OCI-LY7 (cell line): ENCODE data around the gene FBXO42. TPM values are rescaled to one million over a fixed set of nuclear protein-coding genes. Genes with fewer than 3 reads are reported as not detected.

ENCODE experiments used
- Bru-seq: library from RNA; stranded (reverse); fragments of 400-500 nt; gene quantifications from one replicate; lab custom pipeline; 2021; lab: Mats Ljungman, UMichigan
- BruChase-seq, 2 experiments: library from RNA; stranded (reverse); fragments of 400-500 nt; gene quantifications; one replicate each; lab custom pipeline; 2021; lab: Mats Ljungman, UMichigan
- BruUV-seq: library from RNA; stranded (reverse); fragments of 400-500 nt; replicated peaks from 2 replicates; lab custom pipeline; 2021; lab: Mats Ljungman, UMichigan
- CTCF ChIA-PET: fragments of 300-600 bp; sonication (Branson Sonifier 250); formaldehyde crosslinking; loops from one replicate; lab custom pipeline; 2022; ENCODE audit warnings: antibody characterized with exemption; ENCODE audit not compliant: unreplicated experiment; lab: Charles Lee
- POLR2A ChIA-PET: fragments of 300-600 bp; sonication (Branson Sonifier 250); formaldehyde crosslinking; loops from one replicate; lab custom pipeline; 2022; ENCODE audit warnings: antibody characterized with exemption; lab: Charles Lee
- DNase-seq: peaks from one replicate; pipeline ENCODE4 v3.0.0-alpha.2; 2015; ENCODE audit warnings: low spot score
- H2AFZ ChIP-seq: fragments of 200-600 bp; sonication (generic), shearing (Covaris generic); 2 replicates; pipeline ENCODE4 v1.6.1; 2014; ENCODE audit warnings: mild to moderate bottlenecking, antibody characterized with exemption, low read length, moderate library complexity
- H3K27ac ChIP-seq: fragments of 200-600 bp; sonication (generic); 2 replicates; pipeline ENCODE4 v1.5.1; 2014; ENCODE audit warnings: mixed run types, low read depth, mild to moderate bottlenecking, moderate library complexity, low read length, inconsistent platforms; ENCODE audit not compliant: poor library complexity, severe bottlenecking
- H3K36me3 ChIP-seq: fragments of 200-600 bp; sonication (generic); 2 replicates; pipeline ENCODE4 v1.6.1; 2014; ENCODE audit warnings: mild to moderate bottlenecking, antibody characterized with exemption, low read length, moderate library complexity, mixed read lengths; ENCODE audit not compliant: insufficient read depth
- H3K4me1 ChIP-seq: fragments of 200-600 bp; sonication (generic); 2 replicates; pipeline ENCODE4 v1.5.1; 2014; ENCODE audit warnings: mild to moderate bottlenecking, low read length; ENCODE audit not compliant: insufficient read depth, poor library complexity, severe bottlenecking
- H3K4me2 ChIP-seq: fragments of 200-600 bp; sonication (generic); 2 replicates; pipeline ENCODE4 v1.6.1; 2014; ENCODE audit warnings: mild to moderate bottlenecking, low read length
- H3K4me3 ChIP-seq: fragments of 200-600 bp; sonication (generic); 2 replicates; pipeline ENCODE4 v1.5.1; 2014; ENCODE audit warnings: mild to moderate bottlenecking, low read depth, low read length; ENCODE audit not compliant: poor library complexity, severe bottlenecking
- H3K79me2 ChIP-seq: fragments of 200-600 bp; sonication (generic); 2 replicates; pipeline ENCODE4 v1.6.1; 2016; ENCODE audit warnings: low read depth, mild to moderate bottlenecking, low read length, moderate library complexity, mixed read lengths; ENCODE audit not compliant: insufficient read depth
- H3K9me2 ChIP-seq: fragments of 200-600 bp; sonication (generic); 2 replicates; pipeline ENCODE4 v1.6.1; 2016; ENCODE audit warnings: mild to moderate bottlenecking, low read length, mixed read lengths; ENCODE audit not compliant: insufficient read depth
- H3K9me3 ChIP-seq: fragments of 200-600 bp; sonication (generic); 2 replicates; pipeline ENCODE4 v1.6.1; 2014; ENCODE audit warnings: mild to moderate bottlenecking, mixed run types, low read length, mixed read lengths
- H4K20me1 ChIP-seq: fragments of 200-600 bp; sonication (generic); 2 replicates; pipeline ENCODE4 v1.6.1; 2014; ENCODE audit warnings: mild to moderate bottlenecking, antibody characterized with exemption, low read length, moderate library complexity, mixed read lengths; ENCODE audit not compliant: insufficient read depth
- EZH2phosphoT487 ChIP-seq: fragments of 200-600 bp; sonication (generic); IDR thresholded peaks from 2 replicates; pipeline ENCODE4 v1.6.1; 2018; ENCODE audit warnings: low read depth, borderline replicate concordance, mild to moderate bottlenecking, mixed run types, antibody characterized with exemption, low read length, moderate library complexity, mixed read lengths
- intact Hi-C: fragments of 100-400 bp; cut with micrococcal nuclease; formaldehyde crosslinking; loops from one replicate; pipeline ENCODE4 v1.10.0; 2022; ENCODE audit not compliant: unreplicated experiment
- long read RNA-seq: library from polyadenylated mRNA; stranded (forward); transcript quantifications from one replicate; pipeline ENCODE4 v2.0.0, GENCODE V29; 2022
- total RNA-seq, 2 experiments: library from RNA; depleted of rRNA in 1 of 2; stranded (reverse); fragments of >200 nt in 1 of 2; shearing (Covaris generic) in 1 of 2; gene quantifications; 2 replicates each; pipeline ENCODE4 v1.2.3, GENCODE V29; 2014 to 2022
- TF ChIP-seq, protein P1 (sequence below): fragments of 200-600 bp; sonication (generic); conservative IDR thresholded peaks from 2 replicates; pipeline ENCODE4 v1.5.1; 2014; ENCODE audit warnings: mild to moderate bottlenecking, antibody characterized with exemption, low read length, moderate library complexity, mixed read lengths

Gene FBXO42
- total RNA-seq (2014; rRNA removed; shearing (Covaris generic)) (18.1 and 22.9 TPM in 2 replicates), total RNA-seq (2022) (18.4 and 20.0 TPM in 2 replicates), Bru-seq, nascent RNA (percentile 72 among the genes with signal in this experiment), BruChase-seq, experiment 1, labeled RNA remaining after a 6-hour chase (percentile 78 among the genes with signal in this experiment), BruChase-seq, experiment 2, labeled RNA remaining after a 2-hour chase (percentile 72 among the genes with signal in this experiment)
- long read RNA-seq, full-length matches to known transcripts: 45 of 91 reads
- long read RNA-seq, partial matches to known transcripts: 13 of 91 reads
- long read RNA-seq, other reads (novel, unspliced or antisense): 33 of 91 reads

DNA sequence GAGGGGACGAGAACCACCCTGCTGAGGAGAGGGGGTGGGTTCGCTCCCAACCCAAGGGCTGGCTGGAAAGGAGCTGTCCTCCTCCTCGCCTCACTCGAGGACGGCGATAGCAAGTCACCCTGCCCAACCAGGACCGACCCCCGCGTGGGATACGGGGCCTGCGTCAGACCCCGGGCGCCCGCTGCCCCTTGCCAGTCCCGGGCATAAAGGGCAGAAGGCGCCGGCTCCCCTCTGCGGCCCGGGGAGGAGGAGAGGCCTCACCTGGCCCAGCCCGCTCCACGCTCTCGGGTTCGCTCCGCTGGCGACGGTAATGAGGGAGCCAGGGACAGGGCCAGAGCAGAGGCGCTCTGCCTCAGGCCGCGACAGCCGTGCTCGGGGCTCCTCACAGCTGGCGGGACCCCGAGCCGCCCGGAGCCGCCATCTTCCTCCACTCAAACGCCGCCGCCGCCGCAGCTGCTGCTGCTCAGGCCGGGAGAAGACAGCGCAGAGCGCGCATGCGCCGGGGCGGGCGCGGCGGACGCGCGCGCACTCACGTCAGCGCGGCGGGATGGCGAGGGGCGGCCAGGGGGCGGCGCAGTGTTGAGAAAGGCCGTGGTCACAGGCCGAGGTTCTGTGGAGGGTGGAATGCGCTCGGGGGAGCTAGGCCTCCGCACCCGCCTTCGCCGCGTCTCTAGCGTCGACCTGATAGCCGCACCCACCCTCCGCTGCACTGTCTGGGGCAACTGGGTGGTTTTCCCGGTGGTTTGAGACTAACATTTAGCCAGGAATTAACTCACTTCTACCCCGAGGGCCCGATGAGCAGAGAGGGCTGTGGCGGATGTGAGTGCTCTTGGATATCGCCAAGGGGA lies at the start of gene FBXO42:
TSS of gene FBXO42 (minus strand) at position 487 of the 848 bp plus-strand sequence. CDS start 37,062 bp downstream, outside the sequence.
- no TSS peak for BruUV-seq
- CTCF ChIA-PET: no interaction called here
- H3K4me2 ChIP-seq: peak within 1 kb of the TSS; percentile 94
- no peaks in the 10 kb centered on the region for H3K9me2 ChIP-seq
- peaks cover 43% of the 10 kb centered on the region for H3K79me2 ChIP-seq
- peak within 1 kb of the TSS; percentile 89 for H3K4me3 ChIP-seq
- no peak for TF ChIP-seq EZH2phosphoT487
- TF ChIP-seq, protein P1, sequence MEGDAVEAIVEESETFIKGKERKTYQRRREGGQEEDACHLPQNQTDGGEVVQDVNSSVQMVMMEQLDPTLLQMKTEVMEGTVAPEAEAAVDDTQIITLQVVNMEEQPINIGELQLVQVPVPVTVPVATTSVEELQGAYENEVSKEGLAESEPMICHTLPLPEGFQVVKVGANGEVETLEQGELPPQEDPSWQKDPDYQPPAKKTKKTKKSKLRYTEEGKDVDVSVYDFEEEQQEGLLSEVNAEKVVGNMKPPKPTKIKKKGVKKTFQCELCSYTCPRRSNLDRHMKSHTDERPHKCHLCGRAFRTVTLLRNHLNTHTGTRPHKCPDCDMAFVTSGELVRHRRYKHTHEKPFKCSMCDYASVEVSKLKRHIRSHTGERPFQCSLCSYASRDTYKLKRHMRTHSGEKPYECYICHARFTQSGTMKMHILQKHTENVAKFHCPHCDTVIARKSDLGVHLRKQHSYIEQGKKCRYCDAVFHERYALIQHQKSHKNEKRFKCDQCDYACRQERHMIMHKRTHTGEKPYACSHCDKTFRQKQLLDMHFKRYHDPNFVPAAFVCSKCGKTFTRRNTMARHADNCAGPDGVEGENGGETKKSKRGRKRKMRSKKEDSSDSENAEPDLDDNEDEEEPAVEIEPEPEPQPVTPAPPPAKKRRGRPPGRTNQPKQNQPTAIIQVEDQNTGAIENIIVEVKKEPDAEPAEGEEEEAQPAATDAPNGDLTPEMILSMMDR: peak; percentile 70
- POLR2A ChIA-PET: interaction anchor here (0.7 to 1.4 kb wide), 5 partner anchors 11 to 226 kb away, joined by 3 to 9 read pairs (median 4); partner anchors contain the start of gene SZRD1
- intact Hi-C loops: loop anchor here (5.0 to 10.0 kb wide), 3 partner anchors 100 to 377 kb away; partner anchors contain the start of genes CPLANE2 and ZBTB17
- peak within 1 kb of the TSS; percentile 85 for H2AFZ ChIP-seq
- peaks cover 29% of the 10 kb centered on the region for H3K4me1 ChIP-seq
- peaks cover 7% of the 10 kb centered on the region; the same call in 1 of the 2 replicates for H3K36me3 ChIP-seq
- H3K27ac ChIP-seq: peak within 1 kb of the TSS; percentile 72
- peaks cover 12% of the 10 kb centered on the region; the same call in 1 of the 2 replicates for H4K20me1 ChIP-seq
- DNase-seq: peak; percentile 93
- H3K9me3 ChIP-seq: no peaks in the 10 kb centered on the region

DNA sequence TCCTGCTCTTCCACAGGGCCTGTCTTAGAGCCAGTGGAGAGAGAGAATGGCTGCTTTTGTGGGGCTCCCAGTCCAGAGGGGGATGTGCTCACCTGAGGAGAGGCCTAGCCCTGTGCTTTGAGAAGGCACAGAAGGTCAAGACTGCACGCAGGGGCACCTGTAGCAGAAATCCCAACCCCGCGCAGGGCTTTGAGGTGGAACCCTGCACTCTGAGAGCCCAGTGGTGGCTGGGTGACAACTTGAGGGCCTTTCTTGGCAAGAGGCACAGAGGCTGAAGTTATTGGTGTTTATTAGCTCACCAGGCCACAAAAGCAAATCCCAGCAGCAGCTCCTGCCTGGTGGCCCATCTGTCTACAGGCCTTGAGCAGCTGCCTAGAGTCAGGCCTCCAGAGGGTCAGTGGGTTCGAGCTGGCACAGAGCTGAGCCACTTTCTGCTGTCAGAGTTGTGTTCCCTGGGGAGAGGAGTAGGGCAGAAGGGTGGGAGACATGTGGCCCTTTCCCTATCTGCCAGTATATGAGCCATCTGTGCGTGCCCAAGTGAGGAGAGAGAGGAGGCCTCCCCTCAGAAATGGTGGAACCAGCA lies 46.2 kb upstream of the FBXO42 start:
- H3K79me2 ChIP-seq: no peaks in the 10 kb centered on the region; the same call in 1 of the 2 replicates
- intact Hi-C loops: no loop called here
- POLR2A ChIA-PET: no interaction called here
- peaks cover 41% of the 10 kb centered on the region for H3K36me3 ChIP-seq
- no TSS peak for BruUV-seq
- no peaks in the 10 kb centered on the region for H3K9me2 ChIP-seq
- no peak for DNase-seq
- H3K4me1 ChIP-seq: no peaks in the 10 kb centered on the region
- TF ChIP-seq, protein P1: no peak
- no peak for TF ChIP-seq EZH2phosphoT487
- H3K9me3 ChIP-seq: no peaks in the 10 kb centered on the region
- H3K27ac ChIP-seq: no peak overlapping the region
- no peaks in the 10 kb centered on the region; the same call in 1 of the 2 replicates for H4K20me1 ChIP-seq
- no peak overlapping the region for H2AFZ ChIP-seq
- CTCF ChIA-PET: no interaction called here
- H3K4me3 ChIP-seq: no peak overlapping the region
- H3K4me2 ChIP-seq: no peak overlapping the region
